GM23338 (cell line): ENCODE data around the gene HOXC12.

Source experiments
- CTCF ChIP-seq, 2 experiments: fragments of 200-600 bp in 1 of 2; sonication (generic) in 1 of 2; conservative IDR thresholded peaks; 2 replicates each; pipeline versions ENCODE4 v1.5.1 to v1.6.1; 2016 to 2017; ENCODE audit warnings: antibody characterized with exemption in 2 of 2, low read depth in 2 of 2, mild to moderate bottlenecking in 2 of 2, moderate library complexity in 1 of 2
- EZH2 ChIP-seq: fragments of 200-600 bp; sonication (generic); IDR thresholded peaks from one replicate; pipeline ENCODE4 v1.8.0; 2017; ENCODE audit warnings: antibody characterized with exemption, mild to moderate bottlenecking, low read depth; ENCODE audit not compliant: unreplicated experiment
- EZH2phosphoT487 ChIP-seq: fragments of 200-600 bp; sonication (generic); IDR thresholded peaks from one replicate; pipeline ENCODE4 v1.8.1; 2018; ENCODE audit warnings: antibody characterized with exemption; ENCODE audit not compliant: unreplicated experiment
- POLR2AphosphoS5 ChIP-seq: IDR thresholded peaks from 2 replicates; pipeline ENCODE4 v1.6.1; 2016; ENCODE audit warnings: antibody characterized with exemption, low read depth
- REST ChIP-seq: IDR thresholded peaks from one replicate; pipeline ENCODE4 v1.6.1; 2018; ENCODE audit warnings: antibody characterized with exemption; ENCODE audit not compliant: unreplicated experiment

- TF ChIP-seq CTCF (conservative IDR thresholded peaks at IDR 0.05; ENCODE audit: low read depth in 2 of 2) = no peak
- TF ChIP-seq POLR2AphosphoS5 = no peak
- TF ChIP-seq EZH2 = peak; percentile 95
- no peak for TF ChIP-seq EZH2phosphoT487
- TF ChIP-seq REST = no peak
Measured at GRCh38 chr12:53980104-53980801, 25.6 kb downstream of the HOXC12 start.
